Measurements from ENCODE around the gene RNGTT.

DNA sequence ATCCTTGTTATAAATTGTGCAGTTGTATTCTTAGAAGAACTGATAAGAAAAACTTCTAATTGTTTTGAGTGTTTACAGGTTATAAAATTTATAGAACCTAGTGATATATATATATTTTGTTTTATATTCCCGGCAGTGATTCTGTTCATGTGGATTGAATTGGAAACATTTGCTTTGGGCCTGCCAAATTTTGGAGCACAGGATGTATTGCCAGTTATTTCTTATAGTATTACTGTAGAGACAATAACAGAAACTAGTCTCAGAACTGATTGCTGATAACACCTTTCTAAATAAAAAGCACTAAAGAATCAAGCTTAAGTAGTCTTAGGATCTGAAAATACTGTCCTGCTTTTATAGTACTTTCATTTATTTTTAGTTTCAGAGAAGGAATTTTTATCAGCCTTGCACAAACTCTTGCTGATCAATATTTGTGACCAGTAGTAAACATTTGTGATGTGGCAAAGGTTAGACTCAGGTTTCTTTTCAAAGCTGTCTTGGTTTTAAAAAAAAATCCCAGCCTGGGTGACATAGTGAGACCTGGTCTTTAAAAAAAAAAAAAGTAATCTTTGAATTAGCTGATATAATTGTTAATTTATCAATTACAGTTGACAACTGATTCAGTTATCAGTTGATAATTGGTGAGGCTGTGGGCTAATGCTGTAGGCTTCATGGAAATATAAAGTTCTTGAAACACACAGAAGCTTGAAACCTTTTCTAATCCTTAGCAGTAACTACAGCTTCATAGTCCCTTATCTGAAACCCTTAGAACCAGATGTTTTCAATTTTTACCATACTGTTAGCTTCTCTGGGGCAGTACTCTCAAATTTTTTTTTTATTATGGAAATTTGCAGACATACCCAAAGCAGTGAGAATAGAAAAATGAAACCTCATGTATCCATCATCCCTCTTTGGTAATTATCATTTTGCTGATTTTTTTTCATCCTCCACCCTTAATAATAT, 42.4 kb downstream of the RNGTT start:
- no peak for TF ChIP-seq CTCF (IDR thresholded peaks at IDR 0.05)
- TF ChIP-seq EP300 (IDR thresholded peaks at IDR 0.05), result no peak
- no peak for TF ChIP-seq POLR2AphosphoS5 (IDR thresholded peaks at IDR 0.05)
- no peak for TF ChIP-seq POLR2A (IDR thresholded peaks at IDR 0.05)

All from upper lobe of left lung (tissue), 4 donors.